Measurements from ENCODE around the gene MCRIP2.

DNA sequence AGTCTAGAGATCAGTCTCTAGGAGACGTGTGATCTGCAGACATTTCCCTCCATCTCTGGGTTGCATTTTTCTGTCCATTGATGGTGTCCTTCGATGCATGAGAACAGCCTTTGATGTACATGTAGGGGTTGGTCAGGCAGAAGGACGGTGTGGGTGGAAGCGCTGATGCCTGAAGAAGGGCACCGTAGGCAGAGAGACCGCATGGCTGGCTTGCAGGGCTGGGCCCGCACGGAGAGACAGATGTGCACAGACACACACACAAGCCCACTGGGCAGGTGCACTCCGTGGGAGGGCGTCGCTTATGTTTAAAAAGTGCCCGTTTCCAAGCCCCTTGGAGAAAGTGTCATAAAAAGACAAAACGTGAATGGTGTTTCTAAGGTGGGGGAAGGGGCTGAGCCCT is 26.5 kb upstream of the MCRIP2 start:
- TF ChIP-seq, protein P1, sequence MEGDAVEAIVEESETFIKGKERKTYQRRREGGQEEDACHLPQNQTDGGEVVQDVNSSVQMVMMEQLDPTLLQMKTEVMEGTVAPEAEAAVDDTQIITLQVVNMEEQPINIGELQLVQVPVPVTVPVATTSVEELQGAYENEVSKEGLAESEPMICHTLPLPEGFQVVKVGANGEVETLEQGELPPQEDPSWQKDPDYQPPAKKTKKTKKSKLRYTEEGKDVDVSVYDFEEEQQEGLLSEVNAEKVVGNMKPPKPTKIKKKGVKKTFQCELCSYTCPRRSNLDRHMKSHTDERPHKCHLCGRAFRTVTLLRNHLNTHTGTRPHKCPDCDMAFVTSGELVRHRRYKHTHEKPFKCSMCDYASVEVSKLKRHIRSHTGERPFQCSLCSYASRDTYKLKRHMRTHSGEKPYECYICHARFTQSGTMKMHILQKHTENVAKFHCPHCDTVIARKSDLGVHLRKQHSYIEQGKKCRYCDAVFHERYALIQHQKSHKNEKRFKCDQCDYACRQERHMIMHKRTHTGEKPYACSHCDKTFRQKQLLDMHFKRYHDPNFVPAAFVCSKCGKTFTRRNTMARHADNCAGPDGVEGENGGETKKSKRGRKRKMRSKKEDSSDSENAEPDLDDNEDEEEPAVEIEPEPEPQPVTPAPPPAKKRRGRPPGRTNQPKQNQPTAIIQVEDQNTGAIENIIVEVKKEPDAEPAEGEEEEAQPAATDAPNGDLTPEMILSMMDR (IDR thresholded peaks at IDR 0.05), result no peak
- no peak for TF ChIP-seq POLR2A (IDR thresholded peaks at IDR 0.05)
- no peak for TF ChIP-seq EP300 (IDR thresholded peaks at IDR 0.05)

Data from tibial nerve (tissue), 4 donors.